ENCODE data around the gene CCDC201.

CCDC201 gene

GRCh38 chr7:45873035-45873354 lies at the start of gene CCDC201:
CCDC201 (minus strand) TSS chr7:45873082; CDS start chr7:45873007, 75 bp downstream.
- no peak for DNase-seq (ENCODE audit: low read depth)

- DNase-seq (ENCODE audit: low read depth), result no peak
These were observed 49.0 kb upstream of the CCDC201 start for GRCh38 chr7:45921699-45922519.

GRCh38 chr7:45921381-45921698 lies 48.5 kb upstream of the CCDC201 start:
- no peak for DNase-seq (ENCODE audit: low read depth)

- DNase-seq (ENCODE audit: low read depth), result no peak
These were observed 47.9 kb upstream of the CCDC201 start, which contains the start of gene IGFBP3 for GRCh38 chr7:45920502-45921380. IGFBP3 (minus strand) TSS chr7:45921272; CDS start chr7:45921140, 132 bp downstream.

GRCh38 chr7:45919993-45920459 lies 47.1 kb upstream of the CCDC201 start:
- no peak for DNase-seq (ENCODE audit: low read depth)

- DNase-seq (ENCODE audit: low read depth), result no peak
These were observed 46.4 kb upstream of the CCDC201 start for GRCh38 chr7:45919231-45919784.

GRCh38 chr7:45918556-45918955 lies 45.7 kb upstream of the CCDC201 start:
- DNase-seq (ENCODE audit: low read depth), result no peak

GRCh38 chr7:45917658-45918057 lies 44.8 kb upstream of the CCDC201 start:
- DNase-seq (ENCODE audit: low read depth), result peak; percentile 61

GRCh38 chr7:45917064-45917463 lies 44.2 kb upstream of the CCDC201 start:
- no peak for DNase-seq (ENCODE audit: low read depth)

GRCh38 chr7:45915606-45916005 lies 42.7 kb upstream of the CCDC201 start:
- no peak for DNase-seq (ENCODE audit: low read depth)

GRCh38 chr7:45914911-45915310 lies 42.0 kb upstream of the CCDC201 start:
- no peak for DNase-seq (ENCODE audit: low read depth)

GRCh38 chr7:45912972-45913371 lies 40.1 kb upstream of the CCDC201 start:
- DNase-seq (ENCODE audit: low read depth), result no peak

GRCh38 chr7:45911311-45911710 lies 38.4 kb upstream of the CCDC201 start:
- DNase-seq (ENCODE audit: low read depth), result no peak

- no peak for DNase-seq (ENCODE audit: low read depth)
These were observed 38.0 kb upstream of the CCDC201 start for GRCh38 chr7:45910855-45911254.

- no peak for DNase-seq (ENCODE audit: low read depth)
These were observed 36.7 kb upstream of the CCDC201 start for GRCh38 chr7:45909561-45909960.

- DNase-seq (ENCODE audit: low read depth), result no peak
These were observed 29.9 kb upstream of the CCDC201 start for GRCh38 chr7:45902820-45903219.

- no peak for DNase-seq (ENCODE audit: low read depth)
These were observed 28.7 kb upstream of the CCDC201 start for GRCh38 chr7:45901566-45901965.

GRCh38 chr7:45898222-45898621 lies 25.3 kb upstream of the CCDC201 start:
- no peak for DNase-seq (ENCODE audit: low read depth)

GRCh38 chr7:45897042-45897690 lies 24.3 kb upstream of the CCDC201 start:
- no peak for DNase-seq (ENCODE audit: low read depth)

GRCh38 chr7:45894665-45895062 lies 21.8 kb upstream of the CCDC201 start:
- no peak for DNase-seq (ENCODE audit: low read depth)

GRCh38 chr7:45893996-45894664 lies 21.2 kb upstream of the CCDC201 start:
- DNase-seq (ENCODE audit: low read depth), result no peak
